DMS 273 (cell line): ENCODE measurements around the gene CFAP126.
"Not testable (repeated sequence)": the region's sequence is repeated elsewhere in the genome, so short reads cannot be mapped to it uniquely, and the experiment has no call there.

Experiments used
- DNase-seq: peaks from one replicate; lab custom pipeline; 2025; ENCODE audit not compliant: unreplicated experiment; lab: John Stamatoyannopoulos, UW

CFAP126 gene

GRCh38 chr1:161367684-161368400, at the start of gene CFAP126:
Gene CFAP126, minus strand, starts transcription at chr1:161367876. Its CDS starts 8 bp downstream, at chr1:161367868.
- DNase-seq: peak; percentile 87

GRCh38 chr1:161413050-161413449, 45.4 kb upstream of the CFAP126 start:
- not testable (repeated sequence) for DNase-seq

GRCh38 chr1:161410636-161410970, 42.9 kb upstream of the CFAP126 start:
- DNase-seq: not testable (repeated sequence)

- DNase-seq: not testable (repeated sequence)
Observed at GRCh38 chr1:161409848-161410635, 42.4 kb upstream of the CFAP126 start.

- no peak for DNase-seq
Observed at GRCh38 chr1:161408429-161409052, 40.9 kb upstream of the CFAP126 start.

GRCh38 chr1:161407451-161407985, 39.8 kb upstream of the CFAP126 start:
- no peak for DNase-seq

GRCh38 chr1:161406551-161406950, 38.9 kb upstream of the CFAP126 start:
- DNase-seq: not testable (repeated sequence)

GRCh38 chr1:161404051-161404597, 36.4 kb upstream of the CFAP126 start:
- no peak for DNase-seq

GRCh38 chr1:161402446-161402845, 34.8 kb upstream of the CFAP126 start:
- DNase-seq: no peak

- peak; percentile 98 for DNase-seq
Observed at GRCh38 chr1:161399257-161399998, 31.8 kb upstream of the CFAP126 start.

GRCh38 chr1:161398900-161399256, 31.2 kb upstream of the CFAP126 start:
- no peak for DNase-seq

GRCh38 chr1:161397038-161397437, 29.4 kb upstream of the CFAP126 start:
- not testable (repeated sequence) for DNase-seq

- DNase-seq: no peak
Observed at GRCh38 chr1:161393151-161393550, 25.5 kb upstream of the CFAP126 start.

GRCh38 chr1:161391611-161392010, 23.9 kb upstream of the CFAP126 start:
- DNase-seq: no peak

GRCh38 chr1:161391136-161391535, 23.5 kb upstream of the CFAP126 start:
- not testable (repeated sequence) for DNase-seq

- no peak for DNase-seq
Observed at GRCh38 chr1:161390559-161390858, 22.8 kb upstream of the CFAP126 start.

GRCh38 chr1:161389691-161390558, 22.2 kb upstream of the CFAP126 start:
- peak; percentile 98 for DNase-seq

GRCh38 chr1:161389158-161389557, 21.5 kb upstream of the CFAP126 start:
- DNase-seq: not testable (repeated sequence)

GRCh38 chr1:161388639-161389038, 21.0 kb upstream of the CFAP126 start:
- no peak for DNase-seq
